AG04449 (cell line): ENCODE results near the gene IBA57.
"Not testable (repeated sequence)": the region's sequence is repeated elsewhere in the genome, so short reads cannot be mapped to it uniquely, and the experiment has no call there.

ENCODE experiments used
- CTCF ChIA-PET: fragments of 350-600 bp; formaldehyde crosslinking; extraction: SDS; loops from one replicate; lab custom pipeline; 2021; ENCODE audit warnings: antibody characterized with exemption; lab: Yijun Ruan, JAX
- POLR2A ChIA-PET: fragments of 400-600, 350-600 bp; formaldehyde crosslinking; extraction: SDS; loops from one replicate; lab custom pipeline; 2020; ENCODE audit warnings: antibody characterized with exemption, inconsistent platforms; lab: Yijun Ruan, JAX
- DNase-seq: peaks from one replicate; pipeline ENCODE4 v3.0.0-alpha.2; 2010; ENCODE audit warnings: low read depth, low spot score
- H3K4me3 ChIP-seq: 2 replicates; pipeline ENCODE4 v1.5.1; 2011; ENCODE audit warnings: low read depth, mild to moderate bottlenecking, control low read depth, low read length
- TF ChIP-seq, protein P1 (sequence below): IDR thresholded peaks from one replicate; pipeline ENCODE4 v1.5.1; 2011; ENCODE audit warnings: mild to moderate bottlenecking, moderate library complexity, low read length, control low read depth, inconsistent platforms; ENCODE audit not compliant: insufficient read depth; ENCODE audit errors: missing control alignments

Gene IBA57

DNA sequence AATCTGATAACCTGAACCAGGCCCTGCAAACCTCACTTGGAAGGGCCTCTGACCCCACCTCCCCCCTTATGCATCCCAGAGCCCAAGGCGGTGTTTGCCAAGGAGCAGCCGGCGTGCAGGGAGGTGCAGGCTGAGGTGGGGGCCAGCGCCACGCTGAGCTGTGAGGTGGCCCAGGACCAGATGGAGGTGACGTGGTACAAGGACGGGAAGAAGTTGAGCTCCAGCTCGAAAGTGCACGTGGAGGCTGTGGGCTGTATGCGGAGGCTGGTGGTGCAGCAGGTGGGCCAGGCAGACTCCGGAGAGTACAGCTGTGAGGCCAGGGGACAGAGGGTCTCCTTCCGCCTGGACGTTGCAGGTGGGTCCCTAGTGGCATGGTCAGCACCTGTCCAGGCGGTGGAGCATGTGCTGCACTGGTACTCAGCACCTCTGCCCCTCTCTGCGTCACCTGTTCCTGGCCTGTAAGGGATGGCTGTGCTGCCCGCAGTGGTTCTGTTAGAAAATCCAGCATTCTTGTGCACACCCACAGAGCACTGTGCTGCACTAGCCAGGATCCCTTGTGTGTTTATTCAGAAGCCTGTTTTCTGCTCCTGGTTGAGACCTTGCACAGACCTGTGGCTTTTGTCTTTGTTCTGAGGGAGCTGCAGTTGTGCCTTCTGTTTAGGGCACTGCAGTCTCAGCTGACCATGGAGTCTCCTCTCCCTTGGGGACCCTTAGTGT is 53.8 kb downstream of the IBA57 start:
- TF ChIP-seq, protein P1, sequence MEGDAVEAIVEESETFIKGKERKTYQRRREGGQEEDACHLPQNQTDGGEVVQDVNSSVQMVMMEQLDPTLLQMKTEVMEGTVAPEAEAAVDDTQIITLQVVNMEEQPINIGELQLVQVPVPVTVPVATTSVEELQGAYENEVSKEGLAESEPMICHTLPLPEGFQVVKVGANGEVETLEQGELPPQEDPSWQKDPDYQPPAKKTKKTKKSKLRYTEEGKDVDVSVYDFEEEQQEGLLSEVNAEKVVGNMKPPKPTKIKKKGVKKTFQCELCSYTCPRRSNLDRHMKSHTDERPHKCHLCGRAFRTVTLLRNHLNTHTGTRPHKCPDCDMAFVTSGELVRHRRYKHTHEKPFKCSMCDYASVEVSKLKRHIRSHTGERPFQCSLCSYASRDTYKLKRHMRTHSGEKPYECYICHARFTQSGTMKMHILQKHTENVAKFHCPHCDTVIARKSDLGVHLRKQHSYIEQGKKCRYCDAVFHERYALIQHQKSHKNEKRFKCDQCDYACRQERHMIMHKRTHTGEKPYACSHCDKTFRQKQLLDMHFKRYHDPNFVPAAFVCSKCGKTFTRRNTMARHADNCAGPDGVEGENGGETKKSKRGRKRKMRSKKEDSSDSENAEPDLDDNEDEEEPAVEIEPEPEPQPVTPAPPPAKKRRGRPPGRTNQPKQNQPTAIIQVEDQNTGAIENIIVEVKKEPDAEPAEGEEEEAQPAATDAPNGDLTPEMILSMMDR: no peak
- no peak overlapping the region for H3K4me3 ChIP-seq
- CTCF ChIA-PET: interaction anchor here (0.8 to 2.1 kb wide), 4 partner anchors 10 to 296 kb away, joined by 3 to 6 read pairs (median 4); no protein-coding TSS in a partner anchor
- no peak for DNase-seq
- POLR2A ChIA-PET: no interaction called here

DNA sequence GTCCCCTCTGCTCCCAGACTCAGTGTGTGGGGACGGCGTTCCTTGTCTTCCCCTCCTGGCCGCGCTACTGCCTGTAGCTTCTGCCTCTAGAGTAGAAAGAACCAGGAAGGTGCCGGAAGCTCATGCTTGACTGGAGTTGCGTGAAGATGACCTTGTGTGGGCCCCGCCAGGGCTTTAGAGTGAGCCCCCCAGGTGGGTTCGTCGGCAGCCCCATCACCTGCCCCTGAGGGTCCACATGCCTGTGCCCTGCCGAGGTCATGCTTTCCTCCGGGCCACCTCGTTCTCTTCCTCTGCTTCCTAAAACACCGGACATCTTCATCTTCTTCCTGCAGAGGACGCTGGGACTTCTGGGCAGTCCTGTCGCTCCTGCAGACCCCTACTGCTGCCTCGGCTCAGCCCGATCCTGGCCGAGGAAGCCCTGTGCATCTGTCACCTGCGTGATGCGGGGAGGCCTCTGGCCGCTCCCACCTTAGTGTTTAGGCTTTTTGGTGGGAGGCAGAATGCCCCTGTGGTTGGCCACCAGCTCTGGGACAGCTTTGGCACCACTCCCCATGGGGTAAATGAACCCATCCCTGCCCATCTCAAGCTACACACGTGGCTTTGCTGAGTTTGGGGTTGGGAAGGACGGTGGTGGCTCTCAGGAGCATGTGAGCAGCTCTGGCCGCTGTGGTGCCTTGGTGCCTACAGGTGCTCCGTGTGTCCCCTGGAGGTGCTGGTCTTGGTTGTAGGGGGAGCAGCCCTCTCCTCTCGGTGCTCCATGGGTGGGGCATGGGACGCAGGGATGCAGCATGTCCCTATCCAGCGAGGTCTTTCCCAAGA is 54.6 kb downstream of the IBA57 start:
- CTCF ChIA-PET: interaction anchor here (0.8 to 2.1 kb wide), 4 partner anchors 9 to 295 kb away, joined by 3 to 6 read pairs (median 4); no protein-coding TSS in a partner anchor
- H3K4me3 ChIP-seq: no peak overlapping the region
- POLR2A ChIA-PET: no interaction called here
- no peak for DNase-seq
- TF ChIP-seq, protein P1: no peak

DNA sequence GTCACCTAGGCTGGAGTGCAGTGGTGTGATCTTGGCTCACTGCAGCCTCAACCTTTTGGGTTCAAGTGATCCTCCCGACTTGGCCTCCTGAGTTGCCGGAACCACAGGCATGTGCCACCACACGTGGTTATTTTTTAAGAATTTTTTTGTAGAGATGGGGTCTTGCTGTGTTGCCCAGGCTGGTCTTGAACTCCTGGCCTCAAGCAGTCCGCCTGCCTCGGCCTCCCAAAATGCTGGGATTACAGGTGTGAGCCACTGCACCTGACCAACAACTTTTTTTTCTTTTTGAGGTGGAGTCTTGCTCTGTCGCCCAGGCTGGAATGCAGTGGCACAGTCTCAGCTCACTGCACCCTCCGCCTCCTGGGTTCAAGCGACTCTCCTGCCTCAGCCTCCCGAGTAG is 55.5 kb downstream of the IBA57 start:
- POLR2A ChIA-PET, DNase-seq, CTCF ChIA-PET, H3K4me3 ChIP-seq: not testable (repeated sequence)

DNA sequence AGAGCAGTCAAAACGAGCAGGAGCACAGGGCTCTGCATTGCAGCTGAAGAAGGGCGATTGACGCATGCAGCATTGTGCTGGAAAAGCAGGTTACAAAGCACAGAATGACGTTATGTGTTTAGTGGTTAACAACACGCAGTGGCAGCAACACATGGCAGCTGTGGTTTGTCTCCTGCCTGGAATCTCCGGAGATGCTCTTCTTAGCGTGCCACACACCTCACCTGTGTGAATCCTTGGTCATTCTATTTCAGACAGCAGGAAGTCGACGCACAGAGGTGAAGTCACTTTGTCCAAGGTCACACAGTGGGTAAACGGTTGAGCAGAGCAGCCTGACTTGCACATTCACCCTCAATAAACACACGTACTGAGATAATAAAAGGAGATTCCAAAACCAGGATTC is 56.9 kb downstream of the IBA57 start:
- DNase-seq: no peak
- ChIA-PET POLR2A (no interaction called here), CTCF (interaction anchor here (0.8 to 3.3 kb wide), 2 partner anchors 8 to 278 kb away, joined by 3 to 15 read pairs; no protein-coding TSS in a partner anchor)
- H3K4me3 ChIP-seq: no peak overlapping the region
- TF ChIP-seq, protein P1: no peak

DNA sequence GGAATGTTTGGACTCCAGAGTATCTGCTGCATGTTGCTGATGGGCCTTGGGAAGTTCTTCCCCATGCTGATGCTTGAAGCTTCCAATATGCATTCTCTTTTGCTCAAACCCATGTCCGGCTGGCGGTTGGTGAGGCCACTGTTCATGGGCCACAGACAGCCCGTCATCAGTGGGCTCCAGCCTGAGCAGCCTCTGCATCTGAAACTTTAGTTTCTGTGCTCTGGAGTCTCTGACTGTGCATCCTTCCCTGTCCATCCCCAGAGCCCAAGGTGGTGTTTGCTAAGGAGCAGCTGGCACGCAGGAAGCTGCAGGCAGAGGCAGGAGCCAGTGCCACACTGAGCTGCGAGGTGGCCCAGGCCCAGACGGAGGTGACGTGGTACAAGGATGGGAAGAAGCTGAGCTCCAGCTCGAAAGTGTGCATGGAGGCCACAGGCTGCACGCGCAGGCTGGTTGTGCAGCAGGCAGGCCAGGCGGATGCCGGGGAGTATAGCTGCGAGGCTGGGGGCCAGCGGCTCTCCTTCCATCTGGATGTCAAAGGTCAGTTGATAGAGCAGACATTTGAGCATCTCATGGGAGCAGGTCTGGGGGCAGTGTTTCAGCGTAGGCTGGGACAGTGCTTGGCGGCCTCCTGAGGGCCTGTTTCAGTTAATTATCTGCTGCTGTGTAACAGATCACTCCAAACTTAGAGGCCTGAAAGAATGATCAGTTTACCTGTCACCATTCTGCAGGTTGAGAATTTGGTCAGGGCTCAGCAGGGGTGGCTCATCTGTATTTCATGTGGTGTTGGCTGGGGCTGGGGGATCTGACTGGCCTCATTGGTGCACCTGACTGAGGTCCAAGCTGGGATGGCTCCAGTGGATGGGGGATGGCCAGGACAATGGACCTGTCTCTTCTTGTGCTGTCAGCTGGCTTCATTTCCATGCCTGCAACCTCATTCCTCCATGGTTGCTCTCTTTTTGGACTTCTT is 58.9 kb downstream of the IBA57 start:
- CTCF ChIA-PET: interaction anchor here (0.6 to 3.3 kb wide), 3 partner anchors 7 to 12 kb away, joined by 3 to 15 read pairs (median 3); no protein-coding TSS in a partner anchor
- H3K4me3 ChIP-seq: no peak overlapping the region
- TF ChIP-seq, protein P1: no peak
- POLR2A ChIA-PET: no interaction called here
- DNase-seq: no peak

DNA sequence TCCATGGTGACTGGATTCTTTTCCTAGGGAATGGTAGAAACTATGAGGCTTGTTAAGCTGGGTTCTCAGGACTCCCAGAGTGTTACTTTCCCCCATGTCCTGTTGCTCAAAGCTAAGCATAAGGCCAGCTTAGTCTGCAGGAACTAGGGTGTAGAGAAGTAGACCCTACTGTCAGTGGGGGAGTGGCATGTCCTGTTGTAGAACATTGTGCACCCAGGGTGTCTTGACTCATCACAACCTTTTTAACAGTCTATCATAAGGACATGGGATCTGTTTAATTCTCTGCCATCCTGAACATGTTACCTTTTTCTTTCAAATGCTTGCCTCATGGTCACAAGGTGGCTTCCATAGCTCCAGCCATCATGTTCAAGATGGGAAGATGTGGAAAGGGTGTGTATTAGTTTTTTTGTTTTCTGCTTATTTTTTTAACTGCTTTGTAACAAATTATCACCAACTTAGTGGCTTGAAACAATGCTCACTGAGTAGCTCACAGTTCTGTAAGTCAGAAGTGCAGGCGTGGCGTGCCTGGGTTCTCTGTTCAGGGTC is 59.6 kb downstream of the IBA57 start:
- POLR2A ChIA-PET: no interaction called here
- CTCF ChIA-PET: interaction anchor here (3.3 kb wide), 1 partner anchor 11 kb away, joined by 15 read pairs; no protein-coding TSS in a partner anchor
- no peak overlapping the region for H3K4me3 ChIP-seq
- TF ChIP-seq, protein P1: no peak
- DNase-seq: no peak
